ENCODE measurements around the gene CD34.
"Not testable (repeated sequence)": the region's sequence is repeated elsewhere in the genome, so short reads cannot be mapped to it uniquely, and the experiment has no call there.

DNA sequence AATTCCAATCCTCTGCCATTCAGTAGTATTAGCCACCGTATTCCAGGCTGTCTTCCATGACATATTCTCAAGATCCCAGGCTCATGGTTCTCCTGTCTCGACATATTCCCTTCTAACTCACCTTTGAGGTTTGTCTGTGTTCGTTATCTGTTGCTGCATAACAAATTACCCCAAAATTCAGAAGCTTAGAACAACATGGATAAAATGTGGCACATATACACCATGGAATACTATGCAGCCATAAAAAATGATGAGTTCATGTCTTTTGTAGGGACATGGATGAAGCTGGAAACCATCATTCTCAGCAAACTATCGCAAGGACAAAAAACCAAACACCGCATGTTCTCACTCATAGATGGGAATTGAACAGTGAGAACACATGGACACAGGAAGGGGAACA, 33.0 kb downstream of the CD34 start:
- TF ChIP-seq EZH2 (IDR thresholded peaks at IDR 0.05; ENCODE audit: borderline replicate concordance, low read length), result not testable (repeated sequence)
- TF ChIP-seq, protein P1, sequence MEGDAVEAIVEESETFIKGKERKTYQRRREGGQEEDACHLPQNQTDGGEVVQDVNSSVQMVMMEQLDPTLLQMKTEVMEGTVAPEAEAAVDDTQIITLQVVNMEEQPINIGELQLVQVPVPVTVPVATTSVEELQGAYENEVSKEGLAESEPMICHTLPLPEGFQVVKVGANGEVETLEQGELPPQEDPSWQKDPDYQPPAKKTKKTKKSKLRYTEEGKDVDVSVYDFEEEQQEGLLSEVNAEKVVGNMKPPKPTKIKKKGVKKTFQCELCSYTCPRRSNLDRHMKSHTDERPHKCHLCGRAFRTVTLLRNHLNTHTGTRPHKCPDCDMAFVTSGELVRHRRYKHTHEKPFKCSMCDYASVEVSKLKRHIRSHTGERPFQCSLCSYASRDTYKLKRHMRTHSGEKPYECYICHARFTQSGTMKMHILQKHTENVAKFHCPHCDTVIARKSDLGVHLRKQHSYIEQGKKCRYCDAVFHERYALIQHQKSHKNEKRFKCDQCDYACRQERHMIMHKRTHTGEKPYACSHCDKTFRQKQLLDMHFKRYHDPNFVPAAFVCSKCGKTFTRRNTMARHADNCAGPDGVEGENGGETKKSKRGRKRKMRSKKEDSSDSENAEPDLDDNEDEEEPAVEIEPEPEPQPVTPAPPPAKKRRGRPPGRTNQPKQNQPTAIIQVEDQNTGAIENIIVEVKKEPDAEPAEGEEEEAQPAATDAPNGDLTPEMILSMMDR (IDR thresholded peaks at IDR 0.05; ENCODE audit: low read length), result not testable (repeated sequence)
